Neural cell (in vitro differentiated cells): ENCODE data around the gene CLCN5.

Experiments used
- CTCF ChIP-seq: fragments of 450-650 bp; IDR thresholded peaks from 2 replicates; pipeline ENCODE4 v1.5.1; 2014; ENCODE audit warnings: antibody characterized with exemption, mild to moderate bottlenecking, moderate library complexity; ENCODE audit not compliant: poor library complexity, severe bottlenecking
- EP300 ChIP-seq: fragments of 450-650 bp; conservative IDR thresholded peaks from 2 replicates; pipeline ENCODE4 v1.6.1; 2014; ENCODE audit warnings: antibody characterized with exemption, mild to moderate bottlenecking, moderate library complexity; ENCODE audit not compliant: poor library complexity, severe bottlenecking
- EZH2 ChIP-seq: fragments of 200-600, 300-800 bp; shearing (Covaris generic), sonication (generic); IDR thresholded peaks from 2 replicates; pipeline ENCODE4 v1.6.1; 2014; ENCODE audit warnings: antibody characterized with exemption, low read length, borderline replicate concordance, mild to moderate bottlenecking; ENCODE audit not compliant: insufficient read depth, poor library complexity, severe bottlenecking
- POLR2AphosphoS5 ChIP-seq: IDR thresholded peaks from 2 replicates; pipeline ENCODE4 v1.6.1; 2012
- RAD21 ChIP-seq: fragments of 450-650 bp; conservative IDR thresholded peaks from 2 replicates; pipeline ENCODE4 v1.6.1; 2014; ENCODE audit warnings: antibody characterized with exemption, mild to moderate bottlenecking, moderate library complexity
- REST ChIP-seq: IDR thresholded peaks from 2 replicates; pipeline ENCODE4 v1.6.1; 2012; ENCODE audit warnings: borderline replicate concordance
- SMC3 ChIP-seq: fragments of 450-650 bp; conservative IDR thresholded peaks from 2 replicates; pipeline ENCODE4 v1.6.1; 2014; ENCODE audit warnings: antibody characterized with exemption, mild to moderate bottlenecking, moderate library complexity; ENCODE audit not compliant: poor library complexity
- TAF1 ChIP-seq: IDR thresholded peaks from 2 replicates; pipeline ENCODE4 v1.6.1; 2012; ENCODE audit warnings: low read depth

GRCh38 chrX:50081282-50081889 is 159.0 kb downstream of the CLCN5 start:
- TF ChIP-seq CTCF (peak; percentile 58), POLR2AphosphoS5 (no peak), RAD21 (peak; percentile 68), EZH2 (no peak), REST (no peak), EP300 (no peak), TAF1 (no peak), SMC3 (peak; percentile 65)
